ENCODE results near the gene FKBP2.

DNA sequence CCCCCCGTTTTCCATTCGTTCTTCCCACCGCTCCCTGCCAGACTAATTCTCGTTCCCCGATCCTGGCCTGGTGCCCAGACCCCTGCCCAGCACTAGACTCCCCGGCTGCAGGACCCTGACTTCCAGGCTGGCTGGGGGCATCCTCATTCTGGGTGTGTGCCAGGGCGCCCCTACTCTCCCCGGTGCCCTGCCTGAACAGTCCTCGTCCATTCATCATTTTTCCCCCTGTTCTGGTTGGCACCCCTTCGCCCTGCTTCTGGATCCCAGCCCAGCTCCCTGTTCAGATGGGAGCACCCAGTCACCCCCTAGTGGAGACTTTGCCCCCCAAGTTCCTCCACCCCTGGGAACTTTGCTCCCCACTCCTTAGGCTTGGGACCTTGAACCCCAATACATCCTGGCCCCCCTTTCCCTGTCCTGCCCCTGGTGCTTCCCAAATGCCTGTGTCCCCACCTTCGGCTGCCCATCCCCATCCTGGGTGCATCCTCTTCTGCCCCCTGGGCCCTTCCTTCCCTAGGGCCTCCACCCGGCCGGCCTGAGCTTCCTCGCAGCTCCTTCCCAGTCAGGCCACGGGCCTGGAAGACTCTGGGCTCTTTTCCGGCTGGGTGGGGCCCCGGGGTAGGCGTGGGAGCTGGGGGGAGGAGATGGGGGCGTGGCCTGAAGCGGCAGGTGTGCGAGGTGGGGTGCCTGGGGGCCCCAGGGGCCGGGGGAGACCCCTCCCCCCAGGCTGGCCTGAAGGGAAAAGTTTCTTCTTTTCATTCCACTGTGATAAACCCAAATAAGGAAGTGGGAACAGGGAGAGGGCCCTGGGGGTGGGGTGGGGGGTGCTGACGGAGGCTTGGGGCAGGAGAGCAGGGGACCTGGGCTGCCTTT is 11.3 kb downstream of the FKBP2 start:
- TF ChIP-seq POLR2AphosphoS5 (IDR thresholded peaks at IDR 0.05; ENCODE audit: borderline replicate concordance, low read depth, low read length) (peak; percentile 59; the same call in 1 of the 2 replicates), EZH2 (IDR thresholded peaks at IDR 0.05) (no peak)

Data from SK-N-MC (cell line).